Stimulated activated CD8-positive, alpha-beta memory T cell treated with anti-CD3 and anti-CD28 coated beads, Interleukin-15, amount 100 ng/mL, for 24 hours (primary cell): ENCODE results near the gene CRHBP.
"Not testable (repeated sequence)": the region's sequence is repeated elsewhere in the genome, so short reads cannot be mapped to it uniquely, and the experiment has no call there.

ENCODE experiments used
- DNase-seq: peaks from one replicate; pipeline ENCODE4 v3.0.0-alpha.2; 2020; ENCODE audit warnings: low read depth

Gene CRHBP

DNA sequence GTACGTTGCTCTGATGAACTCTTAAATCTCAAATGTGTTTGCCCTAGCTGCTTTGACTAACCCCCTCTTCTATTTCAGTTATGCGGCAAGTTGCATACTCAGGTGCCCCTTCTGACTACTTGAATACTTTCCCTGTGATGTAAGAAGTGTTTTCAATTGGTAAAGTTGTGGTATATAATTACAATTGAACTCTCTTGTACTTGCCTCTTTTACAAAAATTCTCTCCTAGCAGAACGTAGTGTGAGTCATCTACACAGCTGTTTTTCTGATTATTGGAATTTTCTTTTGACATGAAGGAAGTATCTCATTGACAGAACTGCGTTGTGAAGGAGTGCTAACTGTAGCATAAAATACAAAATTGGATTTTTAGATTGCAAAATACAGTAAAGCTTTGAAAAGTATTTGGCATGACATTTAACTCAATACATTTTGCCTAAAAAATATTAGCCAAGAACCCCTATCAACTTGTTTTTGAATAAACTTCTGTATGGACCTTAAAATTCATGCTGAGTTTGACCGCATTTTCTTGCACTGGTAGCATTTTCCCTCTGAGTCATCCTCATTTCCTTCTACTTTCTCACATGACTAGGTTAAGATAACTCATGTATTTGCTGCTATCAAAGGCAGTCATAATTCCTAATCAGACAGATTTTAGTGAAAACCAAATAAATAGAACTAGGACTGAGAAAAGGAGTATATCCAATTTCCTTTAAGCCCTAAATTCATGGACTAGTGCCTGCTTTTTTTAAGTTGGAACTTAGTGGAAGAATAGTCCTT, 6.3 kb downstream of the CRHBP start:
- DNase-seq = no peak

DNA sequence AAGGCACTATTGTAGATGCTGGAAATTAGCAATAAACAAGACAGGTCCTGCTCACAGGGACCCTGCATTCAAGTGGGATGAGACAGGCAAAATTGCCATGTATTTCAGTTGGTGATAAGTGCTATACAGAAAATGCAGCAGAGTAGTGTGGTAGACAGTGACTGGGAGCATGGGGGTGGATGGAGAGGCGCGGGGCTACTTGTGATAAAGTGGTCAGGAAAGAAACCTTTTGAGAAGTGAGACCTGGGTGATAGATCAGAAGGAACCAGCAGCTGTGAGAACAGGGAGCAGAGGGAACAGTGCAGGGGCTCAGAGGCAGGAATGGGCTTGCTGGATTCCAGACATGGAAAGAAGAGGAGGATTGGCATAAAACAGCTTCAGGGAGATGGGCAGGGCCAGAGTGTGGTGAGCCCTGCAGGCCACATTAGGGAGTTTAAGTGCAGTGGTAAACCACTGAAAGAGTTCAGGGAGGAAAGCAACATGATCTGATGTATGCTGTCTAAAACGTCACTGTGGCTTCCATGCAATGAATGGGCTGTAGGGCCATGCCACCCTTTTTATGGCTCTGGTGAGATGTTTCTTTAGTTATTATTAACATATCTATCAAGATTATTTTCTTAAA, 7.3 kb downstream of the CRHBP start:
- DNase-seq = no peak

DNA sequence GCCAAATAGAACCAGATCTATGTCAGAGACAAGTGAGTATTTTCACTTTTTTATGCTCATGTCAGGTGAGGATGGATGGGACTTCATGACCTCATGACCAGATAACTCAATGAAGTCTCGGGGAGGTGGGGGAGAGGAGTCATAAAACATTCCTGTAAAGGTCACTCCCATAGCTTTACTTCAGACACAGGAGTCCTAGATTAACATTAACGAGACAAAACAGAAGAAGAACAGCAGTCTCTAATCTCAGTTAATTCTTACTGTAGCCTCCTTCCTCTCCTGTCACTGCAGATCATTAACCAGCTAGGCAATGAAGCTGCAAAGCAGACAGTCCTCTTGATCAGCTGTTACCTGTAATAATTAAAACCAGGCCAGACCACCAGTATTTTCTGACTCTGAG, 11.2 kb downstream of the CRHBP start:
- DNase-seq = no peak

GRCh38 chr5:76971511-76971910, 18.7 kb downstream of the CRHBP start:
- DNase-seq = no peak

- no peak for DNase-seq
Observed at GRCh38 chr5:76972689-76973088, 19.8 kb downstream of the CRHBP start.

GRCh38 chr5:76974785-76975184, 21.9 kb downstream of the CRHBP start:
- no peak for DNase-seq

GRCh38 chr5:76978869-76979268, 26.0 kb downstream of the CRHBP start:
- no peak for DNase-seq

DNA sequence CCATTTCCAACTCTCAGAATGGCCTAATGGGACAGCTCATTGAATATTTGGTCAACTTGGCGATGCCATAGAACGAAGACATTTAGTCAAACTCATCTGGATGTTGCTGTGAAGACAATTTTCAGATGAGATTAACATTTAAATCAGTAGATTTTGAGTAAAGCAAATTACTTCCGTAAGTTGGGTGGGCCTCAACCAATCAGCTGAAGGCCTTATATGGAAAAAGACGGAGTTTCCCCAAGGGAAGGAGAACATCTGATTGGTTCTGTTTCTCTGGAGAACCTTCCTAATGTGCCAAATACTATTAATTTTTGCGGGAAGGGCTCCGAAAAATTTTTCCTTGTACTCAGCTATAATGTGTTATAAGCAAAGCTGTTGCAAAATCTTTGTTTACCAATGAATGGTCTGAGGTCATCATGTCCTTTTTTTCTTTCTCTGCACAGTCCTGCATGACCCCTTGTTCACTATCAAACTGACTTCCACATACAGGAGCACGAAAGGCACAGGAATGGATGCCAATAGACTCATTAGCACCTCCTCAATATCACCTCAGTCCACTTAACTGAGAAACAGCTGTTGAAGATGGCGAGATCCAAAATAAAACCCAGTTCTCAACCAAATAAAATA, 27.8 kb downstream of the CRHBP start:
- DNase-seq = no peak

- no peak for DNase-seq
Observed at GRCh38 chr5:76982450-76982849, 29.6 kb downstream of the CRHBP start.

- no peak for DNase-seq
Observed at GRCh38 chr5:76983468-76983867, 30.6 kb downstream of the CRHBP start.

GRCh38 chr5:76986825-76987526, 34.1 kb downstream of the CRHBP start:
- DNase-seq = no peak

GRCh38 chr5:76990899-76991459, 38.1 kb downstream of the CRHBP start:
- no peak for DNase-seq

- not testable (repeated sequence) for DNase-seq
Observed at GRCh38 chr5:76993436-76993835, 40.6 kb downstream of the CRHBP start.

DNA sequence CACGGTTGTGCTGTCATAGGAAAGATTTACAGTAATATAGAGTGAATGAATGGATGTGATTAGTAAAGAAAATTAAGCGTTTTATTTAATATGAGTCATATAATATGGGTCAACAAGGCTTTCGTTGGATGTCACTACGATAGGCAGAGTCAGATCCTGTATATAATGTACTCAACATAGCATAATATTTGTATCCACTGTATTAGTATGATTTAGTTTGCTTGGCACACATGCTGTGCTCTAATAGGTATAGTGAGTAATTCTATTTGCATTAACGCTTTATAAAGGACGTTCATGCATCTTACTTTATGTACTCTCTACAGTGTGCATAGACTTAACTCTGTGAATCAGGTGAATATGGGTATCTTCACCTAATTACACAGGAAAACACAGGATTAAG, 41.5 kb downstream of the CRHBP start:
- DNase-seq = no peak

DNA sequence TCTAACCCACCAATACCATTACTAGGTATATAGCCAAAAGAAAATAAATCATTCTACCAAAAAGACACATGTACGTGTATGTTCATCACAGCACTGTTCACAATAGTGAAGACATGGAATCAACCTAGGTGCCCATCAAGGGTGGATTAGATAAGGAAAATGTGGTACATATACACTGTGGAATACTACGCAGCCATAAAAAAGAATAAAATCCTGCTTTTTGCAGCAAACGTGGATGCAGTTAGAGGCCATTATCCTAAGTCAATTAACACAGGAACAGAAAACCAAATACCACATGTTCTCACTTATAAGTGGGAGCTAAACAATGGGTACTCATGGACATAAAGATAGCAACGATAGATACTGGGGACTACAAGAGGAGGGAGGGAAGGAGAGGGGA, 45.4 kb downstream of the CRHBP start:
- DNase-seq = not testable (repeated sequence)

DNA sequence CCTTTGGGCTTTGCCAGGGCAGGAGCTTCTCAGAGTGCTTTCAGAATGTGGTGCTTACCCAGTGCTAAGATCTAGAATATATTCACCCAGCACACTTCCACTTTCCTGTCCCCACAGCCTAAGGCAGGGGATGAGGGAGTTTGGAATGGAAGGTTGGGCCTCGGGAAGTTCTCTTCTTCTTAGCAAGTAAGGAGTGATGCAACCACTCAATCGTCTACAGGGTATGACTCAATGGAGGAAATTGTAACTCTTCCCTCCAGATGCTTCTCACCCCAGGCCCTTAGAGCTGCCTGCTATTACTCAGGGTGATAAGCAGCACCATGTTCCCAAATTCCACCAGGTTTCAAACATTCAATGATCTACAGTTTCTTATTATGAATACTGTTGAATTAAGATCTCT, 46.6 kb downstream of the CRHBP start:
- no peak for DNase-seq

DNA sequence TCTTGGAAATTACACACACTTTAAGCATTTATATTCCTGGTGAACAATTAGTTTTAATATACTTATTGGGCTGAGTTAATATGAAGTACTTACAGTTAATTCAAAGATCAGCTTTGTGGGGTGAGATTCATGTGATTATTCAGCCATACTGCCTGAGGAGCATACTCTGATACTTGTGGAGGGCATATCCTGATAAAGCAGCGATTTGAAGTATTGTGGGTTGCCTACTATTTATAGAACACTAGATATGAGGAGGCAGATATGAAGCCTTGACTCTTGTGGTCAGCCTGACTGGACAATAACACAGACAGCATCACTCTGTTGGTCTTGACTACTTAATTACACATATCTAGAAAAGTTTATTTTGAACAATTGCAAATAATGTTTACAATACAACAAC, 50.4 kb downstream of the CRHBP start:
- DNase-seq = no peak

DNA sequence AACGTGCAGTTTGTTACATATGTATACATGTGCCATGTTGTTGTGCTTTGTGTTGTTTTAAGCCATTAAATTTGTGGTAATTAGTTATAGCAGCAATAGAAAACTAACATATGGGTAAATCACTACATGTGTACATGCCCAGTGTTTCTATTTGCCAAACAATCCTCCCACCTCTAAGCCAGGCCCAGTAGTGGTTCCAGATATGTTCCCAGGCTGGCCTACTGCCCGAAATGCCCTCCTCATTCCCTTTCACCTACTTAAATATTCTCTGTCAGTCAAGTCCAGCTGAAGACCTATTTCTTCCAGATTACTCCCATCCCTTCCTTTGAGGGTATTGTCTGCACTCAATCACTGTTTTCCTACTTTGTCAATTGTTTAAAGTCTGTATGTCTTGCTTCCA, 53.3 kb downstream of the CRHBP start:
- no peak for DNase-seq

DNA sequence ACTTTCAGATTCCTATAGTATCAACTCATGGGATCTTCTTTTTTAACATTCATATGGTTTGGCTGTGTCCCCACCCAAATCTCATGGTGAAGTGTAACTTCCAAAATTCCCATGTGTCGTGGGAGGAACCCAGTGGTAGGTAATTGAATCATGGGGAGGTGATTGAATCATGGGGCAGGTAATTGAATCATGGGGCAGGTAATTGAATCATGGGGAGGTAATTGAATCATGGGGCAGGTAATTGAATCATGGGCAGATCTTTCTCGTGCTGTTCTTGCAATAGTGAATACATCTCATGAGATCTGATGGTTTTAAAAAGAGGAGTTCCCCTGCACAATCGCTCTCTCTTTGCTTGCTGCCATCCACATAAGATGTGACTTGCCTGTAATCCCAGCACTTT, 55.6 kb downstream of the CRHBP start:
- DNase-seq = no peak

DNA sequence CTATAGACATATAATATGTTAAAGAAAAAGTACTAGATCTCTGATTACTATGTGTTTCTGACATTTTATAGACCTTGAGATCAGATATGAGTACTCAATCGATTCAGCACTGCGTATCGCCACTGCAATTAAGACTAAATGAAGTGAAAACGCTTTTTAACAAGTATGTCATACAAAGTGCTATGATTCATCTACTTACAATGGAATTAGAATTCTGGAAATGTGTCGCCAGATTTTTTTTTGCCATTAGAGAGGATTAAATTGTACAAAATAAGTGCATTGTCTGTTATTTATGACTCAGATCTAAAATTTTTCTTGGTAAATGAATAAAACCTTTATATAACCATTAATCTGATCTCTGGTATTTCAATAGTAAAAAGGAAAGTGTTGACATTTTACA, 57.4 kb downstream of the CRHBP start:
- no peak for DNase-seq

DNA sequence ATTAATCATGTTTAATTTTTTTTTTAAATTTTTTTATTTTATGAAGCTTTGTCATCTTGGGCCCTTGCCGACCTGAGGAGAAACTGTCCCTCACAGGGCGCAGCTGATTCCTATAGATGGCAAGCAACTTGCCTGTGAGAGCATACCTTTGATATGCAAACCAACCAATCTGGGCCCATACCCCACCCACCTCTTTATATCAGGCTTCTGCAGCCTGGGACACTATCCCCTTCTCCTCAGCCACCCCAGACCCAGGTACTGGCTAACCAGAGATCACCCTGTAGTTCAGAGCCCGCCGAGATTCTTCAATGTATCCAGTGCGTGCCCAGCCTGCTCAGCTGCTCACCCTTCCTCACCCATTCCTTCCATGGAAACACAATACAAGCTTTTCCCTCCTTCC, 58.7 kb downstream of the CRHBP start:
- DNase-seq = no peak

GRCh38 chr5:77012601-77013000, 59.8 kb downstream of the CRHBP start:
- DNase-seq = no peak
